ENCODE results near the gene ABHD5.

GRCh38 chr3:43764056-43764455 lies 73.3 kb downstream of the ABHD5 start:
- TF ChIP-seq CTCF (IDR thresholded peaks at IDR 0.05 in 4 of 5, conservative IDR thresholded peaks at IDR 0.05 in 1 of 5) (no peak), POLR2A (IDR thresholded peaks at IDR 0.05) (no peak)
